Measurements from ENCODE around the gene DTNB. TPM values are rescaled to one million over a fixed set of nuclear protein-coding genes. Genes with fewer than 3 reads are reported as not detected.
A peak's percentile ranks its signal among the peaks of the same experiment; 100 is the strongest.

DTNB gene
- total and polyA plus RNA-seq, 10 of the 15 experiments (the other 5 are each of a cell fraction or from before 2014, with no cell fraction given), result 4.5 to 30.6 (median 11.9) TPM

GRCh38 chr2:25409468-25409867 is 263.9 kb downstream of the DTNB start:
- peaks cover 37% of the 10 kb centered on the region for H3K4me1 ChIP-seq (ENCODE audit: control insufficient read depth, insufficient read depth, low read length)
- BruUV-seq (replicated peaks), result no TSS peak
- in situ Hi-C loops (cut with MboI), result no loop called here
- DNase-seq (ENCODE audit: low read depth, low spot score) (no peak), ATAC-seq (no peak), FAIRE-seq (no peak)
- CTCF ChIA-PET, result interaction anchor here (1.4 to 9.9 kb wide), 4 partner anchors 9 to 157 kb away, joined by 3 to 105 read pairs (median 6); no protein-coding TSS in a partner anchor
- 0% methylated on average over 3 of the region's 3 CpGs for WGBS (ENCODE audit: insufficient coverage, insufficient replicate concordance, low lambda C conversion rate, missing lambda C conversion rate)
- H3K4me3 ChIP-seq, result no peak overlapping the region
- peaks cover 6% of the 10 kb centered on the region for H3K79me2 ChIP-seq (ENCODE audit: control insufficient read depth, insufficient read depth, low read length)
- peak overlapping the region; percentile 71 for H3K27ac ChIP-seq (ENCODE audit: control insufficient read depth, insufficient read depth)
- H3K9ac ChIP-seq (ENCODE audit: control insufficient read depth, insufficient read depth, low read length), result no peak overlapping the region
- POLR2A ChIA-PET, result interaction anchor here (1.5 to 11.6 kb wide), 2 partner anchors 9 to 46 kb away, joined by 8 to 192 read pairs; no protein-coding TSS in a partner anchor
- H2AFZ ChIP-seq (ENCODE audit: control insufficient read depth, low read depth, low read length), result no peak overlapping the region
- no peaks in the 10 kb centered on the region; the same call in 2 of the 3 replicates for H3K9me3 ChIP-seq (replicated peaks; ENCODE audit: control insufficient read depth, insufficient read depth, low read length)
- H3K36me3 ChIP-seq (ENCODE audit: control insufficient read depth in 2 of 2, insufficient read depth in 2 of 2, low read length in 1 of 2), result no peaks in the 10 kb centered on the region
- RAD21 ChIA-PET (ENCODE audit: unreplicated experiment), result interaction anchor here (1.3 to 9.4 kb wide), 6 partner anchors 9 to 157 kb away, joined by 3 to 189 read pairs (median 6); no protein-coding TSS in a partner anchor
- SMC1A ChIA-PET (ENCODE audit: uncharacterized antibody, unreplicated experiment), result interaction anchor here (1.1 to 12.9 kb wide), 6 partner anchors 7 to 114 kb away, joined by 3 to 245 read pairs (median 4); no protein-coding TSS in a partner anchor
- intact Hi-C loops (cut with micrococcal nuclease; ENCODE audit: unreplicated experiment), result no loop called here
- H3K27me3 ChIP-seq (replicated peaks in 1 of 2; ENCODE audit: control insufficient read depth in 2 of 2, insufficient read depth in 2 of 2, low read length in 1 of 2), result no peaks in the 10 kb centered on the region
- H3K4me2 ChIP-seq (ENCODE audit: control insufficient read depth, insufficient read depth), result no peak overlapping the region
- TF ChIP-seq RAD21 (IDR thresholded peaks at IDR 0.05; ENCODE audit: insufficient read depth, low read depth, low read length) (peak; percentile 25; the same call in 1 of the 2 replicates), MEF2B (IDR thresholded peaks at IDR 0.05; ENCODE audit: partially characterized antibody, poor library complexity, severe bottlenecking) (no peak)
- no peaks in the 10 kb centered on the region for H4K20me1 ChIP-seq (ENCODE audit: control insufficient read depth, insufficient read depth)

GRCh38 chr2:25409044-25409443 is 264.3 kb downstream of the DTNB start:
- POLR2A ChIA-PET, result interaction anchor here (1.5 to 11.6 kb wide), 2 partner anchors 9 to 46 kb away, joined by 8 to 192 read pairs; no protein-coding TSS in a partner anchor
- no peaks in the 10 kb centered on the region for H3K36me3 ChIP-seq (ENCODE audit: control insufficient read depth in 2 of 2, insufficient read depth in 2 of 2, low read length in 1 of 2)
- no peak overlapping the region for H3K27ac ChIP-seq (ENCODE audit: control insufficient read depth, insufficient read depth)
- H3K4me3 ChIP-seq, result no peak overlapping the region
- H2AFZ ChIP-seq (ENCODE audit: control insufficient read depth, low read depth, low read length), result no peak overlapping the region
- H3K9ac ChIP-seq (ENCODE audit: control insufficient read depth, insufficient read depth, low read length), result no peak overlapping the region
- no peaks in the 10 kb centered on the region for H4K20me1 ChIP-seq (ENCODE audit: control insufficient read depth, insufficient read depth)
- no TSS peak for BruUV-seq (replicated peaks)
- H3K4me2 ChIP-seq (ENCODE audit: control insufficient read depth, insufficient read depth), result no peak overlapping the region
- SMC1A ChIA-PET (ENCODE audit: uncharacterized antibody, unreplicated experiment), result interaction anchor here (0.9 to 12.9 kb wide), 5 partner anchors 9 to 115 kb away, joined by 3 to 245 read pairs (median 3); no protein-coding TSS in a partner anchor
- CTCF ChIA-PET, result interaction anchor here (1.4 to 9.9 kb wide), 4 partner anchors 9 to 158 kb away, joined by 3 to 105 read pairs (median 6); no protein-coding TSS in a partner anchor
- TF ChIP-seq MTA2 (IDR thresholded peaks at IDR 0.05; ENCODE audit: low read depth), result no peak
- no peak for TF ChIP-seq ESRRA (IDR thresholded peaks at IDR 0.05; ENCODE audit: low read length)
- TF ChIP-seq ZNF24 (IDR thresholded peaks at IDR 0.05), result peak; percentile 97
- no peak for TF ChIP-seq SREBF1 (IDR thresholded peaks at IDR 0.05; ENCODE audit: low read length)
- no peak for TF ChIP-seq GABPA (IDR thresholded peaks at IDR 0.05; ENCODE audit: low read depth)
- no peak for TF ChIP-seq SIX5 (IDR thresholded peaks at IDR 0.05; ENCODE audit: low read depth, low read length, severe bottlenecking)
- peaks cover 42% of the 10 kb centered on the region for H3K4me1 ChIP-seq (ENCODE audit: control insufficient read depth, insufficient read depth, low read length)
- H3K9me3 ChIP-seq (replicated peaks; ENCODE audit: control insufficient read depth, insufficient read depth, low read length), result no peaks in the 10 kb centered on the region; the same call in 2 of the 3 replicates
- DNase-seq (ENCODE audit: low read depth, low spot score), result no peak
- no peak for ATAC-seq
- 96% methylated on average over 1 of the region's 1 CpG for WGBS (ENCODE audit: insufficient coverage, insufficient replicate concordance, low lambda C conversion rate, missing lambda C conversion rate)
- RAD21 ChIA-PET (ENCODE audit: unreplicated experiment), result interaction anchor here (1.3 to 9.4 kb wide), 5 partner anchors 9 to 157 kb away, joined by 4 to 189 read pairs (median 5); no protein-coding TSS in a partner anchor
- H3K79me2 ChIP-seq (ENCODE audit: control insufficient read depth, insufficient read depth, low read length), result peaks cover 6% of the 10 kb centered on the region
- H3K27me3 ChIP-seq (replicated peaks in 1 of 2; ENCODE audit: control insufficient read depth in 2 of 2, insufficient read depth in 2 of 2, low read length in 1 of 2), result no peaks in the 10 kb centered on the region
- in situ Hi-C loops (cut with MboI), result no loop called here
- intact Hi-C loops (cut with micrococcal nuclease; ENCODE audit: unreplicated experiment), result no loop called here
- FAIRE-seq, result no peak

Data from GM12878 (cell line).